IPS-11a (cell line): ENCODE data around the gene MYMK.

Experiments used
- H3K4me3 ChIP-seq: one replicate; pipeline ENCODE4 v1.5.1; 2013; ENCODE audit warnings: low read depth, low read length, control low read depth

Gene MYMK

GRCh38 chr9:133505901-133506652 lies 18.7 kb downstream of the MYMK start:
- H3K4me3 ChIP-seq = no peak overlapping the region

GRCh38 chr9:133505186-133505830 lies 19.5 kb downstream of the MYMK start:
- no peak overlapping the region for H3K4me3 ChIP-seq

- H3K4me3 ChIP-seq = no peak overlapping the region
Observed at GRCh38 chr9:133502112-133502511, 22.6 kb downstream of the MYMK start.

- no peak overlapping the region for H3K4me3 ChIP-seq
Observed at GRCh38 chr9:133499892-133500270, 24.9 kb downstream of the MYMK start.

- no peak overlapping the region for H3K4me3 ChIP-seq
Observed at GRCh38 chr9:133499132-133499891, 25.4 kb downstream of the MYMK start.

GRCh38 chr9:133496861-133497842 lies 27.6 kb downstream of the MYMK start:
- no peak overlapping the region for H3K4me3 ChIP-seq

- no peak overlapping the region for H3K4me3 ChIP-seq
Observed at GRCh38 chr9:133495327-133496293, 29.1 kb downstream of the MYMK start.

GRCh38 chr9:133494636-133495326 lies 30.0 kb downstream of the MYMK start:
- no peak overlapping the region for H3K4me3 ChIP-seq

- H3K4me3 ChIP-seq = no peak overlapping the region
Observed at GRCh38 chr9:133493845-133494540, 30.8 kb downstream of the MYMK start.

GRCh38 chr9:133493428-133493827 lies 31.3 kb downstream of the MYMK start:
- H3K4me3 ChIP-seq = no peak overlapping the region

GRCh38 chr9:133492061-133493021 lies 32.4 kb downstream of the MYMK start:
- H3K4me3 ChIP-seq = no peak overlapping the region

GRCh38 chr9:133491656-133491925 lies 33.2 kb downstream of the MYMK start:
- no peak overlapping the region for H3K4me3 ChIP-seq

GRCh38 chr9:133490865-133491655 lies 33.7 kb downstream of the MYMK start:
- H3K4me3 ChIP-seq = no peak overlapping the region

GRCh38 chr9:133490201-133490681 lies 34.5 kb downstream of the MYMK start:
- no peak overlapping the region for H3K4me3 ChIP-seq

- H3K4me3 ChIP-seq = no peak overlapping the region
Observed at GRCh38 chr9:133489253-133490190, 35.2 kb downstream of the MYMK start.
